ENCODE results near the gene MAS1. TPM values are rescaled to one million over a fixed set of nuclear protein-coding genes. Genes with fewer than 3 reads are reported as not detected.

The MAS1 gene
- total and polyA plus RNA-seq, 2 donors (not counting 3 experiments of a cell fraction or from before 2014, with no cell fraction given) = not detected

- Histone ChIP-seq H3K36me3 (ENCODE audit: control insufficient read depth in 2 of 2, extremely low read depth in 1 of 2, insufficient read depth in 2 of 2, low read length in 2 of 2) (no peaks in the 10 kb centered on the region), H3K4me2 (ENCODE audit: insufficient read depth, low read length) (no peak overlapping the region), H3K4me3 (replicated peaks in 1 of 3; ENCODE audit: insufficient read depth in 1 of 3, low read depth in 1 of 3, low read length in 3 of 3) (no peak overlapping the region), H3K27ac (ENCODE audit: insufficient read depth, low read depth, low read length) (no peak overlapping the region), H3K4me1 (ENCODE audit: control insufficient read depth, extremely low read depth, insufficient read depth, low read length) (no peaks in the 10 kb centered on the region), H3K9me3 (replicated peaks; ENCODE audit: control insufficient read depth, insufficient read depth, low read length) (no peaks in the 10 kb centered on the region), H4K20me1 (replicated peaks; ENCODE audit: control insufficient read depth, extremely low read depth, insufficient read depth, low read length) (no peaks in the 10 kb centered on the region), H3K9ac (replicated peaks; ENCODE audit: extremely low read depth, insufficient read depth, low read length) (no peak overlapping the region), H3K79me2 (ENCODE audit: control insufficient read depth, insufficient read depth, low read length) (no peaks in the 10 kb centered on the region), H3K27me3 (ENCODE audit: control insufficient read depth in 2 of 2, insufficient read depth in 2 of 2, low read length in 2 of 2) (no peaks in the 10 kb centered on the region), H3K9me1 (replicated peaks; ENCODE audit: control insufficient read depth, extremely low read depth, insufficient read depth, low read length) (no peaks in the 10 kb centered on the region), H2AFZ (ENCODE audit: low read depth, low read length) (no peak overlapping the region)
- TF ChIP-seq, protein P1, sequence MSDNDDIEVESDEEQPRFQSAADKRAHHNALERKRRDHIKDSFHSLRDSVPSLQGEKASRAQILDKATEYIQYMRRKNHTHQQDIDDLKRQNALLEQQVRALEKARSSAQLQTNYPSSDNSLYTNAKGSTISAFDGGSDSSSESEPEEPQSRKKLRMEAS (IDR thresholded peaks at IDR 0.05; ENCODE audit: insufficient read depth, insufficient read length) = no peak
- TF ChIP-seq POLR2AphosphoS5 (IDR thresholded peaks at IDR 0.05; ENCODE audit: insufficient read depth, low read depth, low read length) = no peak
- BruUV-seq (replicated peaks) = no TSS peak
- CTCF ChIA-PET = no interaction called here
- dilution Hi-C loops (cut with MboI; ENCODE audit: extremely low pct_ligation_motif_present, low sequenced_read_pairs) = no loop called here
- intact Hi-C loops (cut with micrococcal nuclease) = no loop called here
- POLR2A ChIA-PET = no interaction called here
- DNase-seq (ENCODE audit: low read depth, low spot score) (no peak), FAIRE-seq (no peak)
Observed at GRCh38 chr6:159916237-159916636, 25.4 kb downstream of the MAS1 start.

- TF ChIP-seq EZH2 (IDR thresholded peaks at IDR 0.05; ENCODE audit: borderline replicate concordance, low read depth, low read length, severe bottlenecking) (no peak), FOS (IDR thresholded peaks at IDR 0.05; ENCODE audit: borderline replicate concordance, insufficient read depth, low read length) (no peak), JUN (IDR thresholded peaks at IDR 0.05; ENCODE audit: borderline replicate concordance, insufficient read depth, insufficient read length, low read depth) (no peak), MYC (IDR thresholded peaks at IDR 0.05; ENCODE audit: low read depth, low read length) (no peak), POLR2AphosphoS5 (IDR thresholded peaks at IDR 0.05; ENCODE audit: insufficient read depth, low read depth, low read length) (no peak), GATA2 (IDR thresholded peaks at IDR 0.05; ENCODE audit: insufficient read depth, insufficient read length, low read depth, low read length) (no peak), POLR2A (IDR thresholded peaks at IDR 0.05; ENCODE audit: low read depth, low read length) (no peak)
- TF ChIP-seq, protein P1 (IDR thresholded peaks at IDR 0.05; ENCODE audit: insufficient read depth, insufficient read length) = no peak
- TF ChIP-seq, protein P2, sequence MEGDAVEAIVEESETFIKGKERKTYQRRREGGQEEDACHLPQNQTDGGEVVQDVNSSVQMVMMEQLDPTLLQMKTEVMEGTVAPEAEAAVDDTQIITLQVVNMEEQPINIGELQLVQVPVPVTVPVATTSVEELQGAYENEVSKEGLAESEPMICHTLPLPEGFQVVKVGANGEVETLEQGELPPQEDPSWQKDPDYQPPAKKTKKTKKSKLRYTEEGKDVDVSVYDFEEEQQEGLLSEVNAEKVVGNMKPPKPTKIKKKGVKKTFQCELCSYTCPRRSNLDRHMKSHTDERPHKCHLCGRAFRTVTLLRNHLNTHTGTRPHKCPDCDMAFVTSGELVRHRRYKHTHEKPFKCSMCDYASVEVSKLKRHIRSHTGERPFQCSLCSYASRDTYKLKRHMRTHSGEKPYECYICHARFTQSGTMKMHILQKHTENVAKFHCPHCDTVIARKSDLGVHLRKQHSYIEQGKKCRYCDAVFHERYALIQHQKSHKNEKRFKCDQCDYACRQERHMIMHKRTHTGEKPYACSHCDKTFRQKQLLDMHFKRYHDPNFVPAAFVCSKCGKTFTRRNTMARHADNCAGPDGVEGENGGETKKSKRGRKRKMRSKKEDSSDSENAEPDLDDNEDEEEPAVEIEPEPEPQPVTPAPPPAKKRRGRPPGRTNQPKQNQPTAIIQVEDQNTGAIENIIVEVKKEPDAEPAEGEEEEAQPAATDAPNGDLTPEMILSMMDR (IDR thresholded peaks at IDR 0.05; ENCODE audit: extremely low read depth in 1 of 2, insufficient read depth in 1 of 2, low read depth in 1 of 2, low read length in 2 of 2) = no peak
- H3K4me1 ChIP-seq (ENCODE audit: control insufficient read depth, extremely low read depth, insufficient read depth, low read length) = no peaks in the 10 kb centered on the region
- POLR2A ChIA-PET = no interaction called here
- no peak overlapping the region for H3K9ac ChIP-seq (replicated peaks; ENCODE audit: extremely low read depth, insufficient read depth, low read length)
- no TSS peak for BruUV-seq (replicated peaks)
- no peak overlapping the region for H3K4me2 ChIP-seq (ENCODE audit: insufficient read depth, low read length)
- dilution Hi-C loops (cut with MboI; ENCODE audit: extremely low pct_ligation_motif_present, low sequenced_read_pairs) (no loop called here), intact Hi-C loops (cut with micrococcal nuclease) (no loop called here)
- no peaks in the 10 kb centered on the region for H3K27me3 ChIP-seq (ENCODE audit: control insufficient read depth in 2 of 2, insufficient read depth in 2 of 2, low read length in 2 of 2)
- H3K27ac ChIP-seq (ENCODE audit: insufficient read depth, low read depth, low read length) = no peak overlapping the region
- H3K9me1 ChIP-seq (replicated peaks; ENCODE audit: control insufficient read depth, extremely low read depth, insufficient read depth, low read length) = no peaks in the 10 kb centered on the region
- no peaks in the 10 kb centered on the region for H4K20me1 ChIP-seq (replicated peaks; ENCODE audit: control insufficient read depth, extremely low read depth, insufficient read depth, low read length)
- H3K9me3 ChIP-seq (replicated peaks; ENCODE audit: control insufficient read depth, insufficient read depth, low read length) = no peaks in the 10 kb centered on the region
- H3K79me2 ChIP-seq (ENCODE audit: control insufficient read depth, insufficient read depth, low read length) = no peaks in the 10 kb centered on the region
- DNase-seq (ENCODE audit: low read depth, low spot score) = no peak
- FAIRE-seq = no peak
- H2AFZ ChIP-seq (ENCODE audit: low read depth, low read length) = no peak overlapping the region
- no peak overlapping the region for H3K4me3 ChIP-seq (replicated peaks in 1 of 3; ENCODE audit: insufficient read depth in 1 of 3, low read depth in 1 of 3, low read length in 3 of 3)
- CTCF ChIA-PET = no interaction called here
- no peaks in the 10 kb centered on the region for H3K36me3 ChIP-seq (ENCODE audit: control insufficient read depth in 2 of 2, extremely low read depth in 1 of 2, insufficient read depth in 2 of 2, low read length in 2 of 2)
Observed at GRCh38 chr6:159916752-159917151, 26.0 kb downstream of the MAS1 start.
